ENCODE measurements around the gene LRFN3.

The LRFN3 gene

GRCh38 chr19:35938282-35939224, 2.4 kb downstream of the LRFN3 start:
- Histone ChIP-seq H3K4me1 (ENCODE audit: control insufficient read depth, low read length) (peaks cover 15% of the 10 kb centered on the region), H4K20me1 (ENCODE audit: control insufficient read depth, insufficient read depth, low read depth, low read length) (no peaks in the 10 kb centered on the region), H3K36me3 (ENCODE audit: control insufficient read depth, low read length) (no peaks in the 10 kb centered on the region), H3K27ac (ENCODE audit: low read depth, low read length) (no peak overlapping the region), H3K27me3 (ENCODE audit: control insufficient read depth, low read length) (peaks cover 16% of the 10 kb centered on the region), H3K9me3 (ENCODE audit: control insufficient read depth, insufficient read depth, low read length) (no peaks in the 10 kb centered on the region), H3K9me2 (replicated peaks; ENCODE audit: control insufficient read depth, low read length) (no peaks in the 10 kb centered on the region), H3K4me2 (ENCODE audit: low read length) (no peak overlapping the region; the same call in 1 of the 2 replicates), H3F3A (ENCODE audit: control insufficient read depth, insufficient read depth) (no peaks in the 10 kb centered on the region), H3K4me3 (ENCODE audit: low read length) (no peak overlapping the region), H3K79me2 (ENCODE audit: control insufficient read depth, low read length) (no peaks in the 10 kb centered on the region)
- TF ChIP-seq CTCF (IDR thresholded peaks at IDR 0.05; ENCODE audit: low read depth, low read length, poor library complexity, severe bottlenecking) (no peak), EZH2phosphoT487 (IDR thresholded peaks at IDR 0.05; ENCODE audit: borderline replicate concordance, low read length) (no peak)

GRCh38 chr19:35939307-35940077, 3.3 kb downstream of the LRFN3 start:
- Histone ChIP-seq H3K4me1 (ENCODE audit: control insufficient read depth, low read length) (peaks cover 15% of the 10 kb centered on the region), H3K4me3 (ENCODE audit: low read length) (no peak overlapping the region), H3K9me2 (replicated peaks; ENCODE audit: control insufficient read depth, low read length) (no peaks in the 10 kb centered on the region), H3K9me3 (ENCODE audit: control insufficient read depth, insufficient read depth, low read length) (no peaks in the 10 kb centered on the region), H3K79me2 (ENCODE audit: control insufficient read depth, low read length) (no peaks in the 10 kb centered on the region), H3K4me2 (ENCODE audit: low read length) (no peak overlapping the region), H3K27me3 (ENCODE audit: control insufficient read depth, low read length) (peaks cover 16% of the 10 kb centered on the region), H3F3A (ENCODE audit: control insufficient read depth, insufficient read depth) (no peaks in the 10 kb centered on the region), H4K20me1 (ENCODE audit: control insufficient read depth, insufficient read depth, low read depth, low read length) (no peaks in the 10 kb centered on the region), H3K36me3 (ENCODE audit: control insufficient read depth, low read length) (no peaks in the 10 kb centered on the region), H3K27ac (ENCODE audit: low read depth, low read length) (no peak overlapping the region)
- TF ChIP-seq EZH2phosphoT487 (IDR thresholded peaks at IDR 0.05; ENCODE audit: borderline replicate concordance, low read length) (no peak), CTCF (IDR thresholded peaks at IDR 0.05; ENCODE audit: low read depth, low read length, poor library complexity, severe bottlenecking) (no peak)

GRCh38 chr19:35940078-35940775, 4.1 kb downstream of the LRFN3 start:
- no peaks in the 10 kb centered on the region for H4K20me1 ChIP-seq (ENCODE audit: control insufficient read depth, insufficient read depth, low read depth, low read length)
- no peak overlapping the region for H3K4me2 ChIP-seq (ENCODE audit: low read length)
- no peaks in the 10 kb centered on the region for H3K9me2 ChIP-seq (replicated peaks; ENCODE audit: control insufficient read depth, low read length)
- H3K9me3 ChIP-seq (ENCODE audit: control insufficient read depth, insufficient read depth, low read length), result no peaks in the 10 kb centered on the region
- H3K27me3 ChIP-seq (ENCODE audit: control insufficient read depth, low read length), result peaks cover 12% of the 10 kb centered on the region
- H3K36me3 ChIP-seq (ENCODE audit: control insufficient read depth, low read length), result no peaks in the 10 kb centered on the region
- peaks cover 15% of the 10 kb centered on the region for H3K4me1 ChIP-seq (ENCODE audit: control insufficient read depth, low read length)
- TF ChIP-seq CTCF (IDR thresholded peaks at IDR 0.05; ENCODE audit: low read depth, low read length, poor library complexity, severe bottlenecking), result no peak
- TF ChIP-seq EZH2phosphoT487 (IDR thresholded peaks at IDR 0.05; ENCODE audit: borderline replicate concordance, low read length), result no peak
- no peaks in the 10 kb centered on the region for H3F3A ChIP-seq (ENCODE audit: control insufficient read depth, insufficient read depth)
- no peak overlapping the region for H3K27ac ChIP-seq (ENCODE audit: low read depth, low read length)
- H3K4me3 ChIP-seq (ENCODE audit: low read length), result no peak overlapping the region
- H3K79me2 ChIP-seq (ENCODE audit: control insufficient read depth, low read length), result no peaks in the 10 kb centered on the region

Data from DOHH2 (cell line).